ENCODE data around the gene RBM10. TPM values are rescaled to one million over a fixed set of nuclear protein-coding genes. Genes with fewer than 3 reads are reported as not detected.

Gene RBM10
- total and polyA plus RNA-seq, 9 of the 15 experiments (the other 6 are each of a cell fraction or from before 2014, with no cell fraction given): 1.1 to 61.7 (median 31.5) TPM

- no peak for TF ChIP-seq CHD7 (IDR thresholded peaks at IDR 0.05; ENCODE audit: low read depth, low read length)
- peak; percentile 48; the same call in 1 of the 2 replicates for TF ChIP-seq TOE1 (IDR thresholded peaks at IDR 0.05; ENCODE audit: borderline replicate concordance)
- no peak for TF ChIP-seq TOE1 (CRISPR knock-in tag; IDR thresholded peaks at IDR 0.05; ENCODE audit: borderline replicate concordance, low read depth)
- TF ChIP-seq RBFOX2 (IDR thresholded peaks at IDR 0.05; ENCODE audit: low read depth, low read length): peak; percentile 74
- TF ChIP-seq ZNF586 (CRISPR knock-in tag; conservative IDR thresholded peaks at IDR 0.05): no peak
- no peak for TF ChIP-seq SMAD1 (IDR thresholded peaks at IDR 0.05; ENCODE audit: low read depth, low read length, partially characterized antibody)
- TF ChIP-seq RNF2 (IDR thresholded peaks at IDR 0.05): peak; percentile 39; the same call in 1 of the 2 replicates
- peak; percentile 89 for TF ChIP-seq MYC (IDR thresholded peaks at IDR 0.05; ENCODE audit: low read depth, low read length)
- TF ChIP-seq MYC (CRISPR knock-in tag; IDR thresholded peaks at IDR 0.05; ENCODE audit: borderline replicate concordance, low read depth): no peak
- TF ChIP-seq CXXC5 (CRISPR knock-in tag; IDR thresholded peaks at IDR 0.05): peak; percentile 18; the same call in 1 of the 2 replicates
- 0 out of 2 replicates have a peak, but pooled peaks have one; percentile 64 for TF ChIP-seq SREBF1 (IDR thresholded peaks at IDR 0.05; ENCODE audit: borderline replicate concordance, low read depth, low read length)
Measured at GRCh38 chrX:47190445-47191269, 45.6 kb downstream of the RBM10 start (continued).
